Ovary (tissue), 3 donors: ENCODE data around the gene ROR2.

Experiments
- CTCF ChIP-seq, 3 donors: fragments of 450-650 bp in 2 of 3; fragments of 200-600 bp in 1 of 3; IDR thresholded peaks; one replicate each; pipeline versions ENCODE4 v1.5.1 to v1.8.0; 2016 to 2022; ENCODE audit warnings: antibody characterized with exemption in 3 of 3, mild to moderate bottlenecking in 1 of 3
- POLR2A ChIP-seq: fragments of 450-650 bp; IDR thresholded peaks from one replicate; pipeline ENCODE4 v1.6.1; 2017; ENCODE audit warnings: antibody characterized with exemption, mild to moderate bottlenecking, moderate library complexity
- donor health status: DM: no; HTN: no; CAD: no.

GRCh38 chr9:91647371-91647770 lies 302.7 kb downstream of the ROR2 start:
- no peak for TF ChIP-seq CTCF (IDR thresholded peaks at IDR 0.05)
- TF ChIP-seq POLR2A = no peak
